Thyroid gland (tissue), 4 donors: ENCODE measurements around the gene PDE4B. TPM values are rescaled to one million over a fixed set of nuclear protein-coding genes. Genes with fewer than 3 reads are reported as not detected.
"Not testable (repeated sequence)": the region's sequence is repeated elsewhere in the genome, so short reads cannot be mapped to it uniquely, and the experiment has no call there.

ENCODE experiments used
- DNase-seq, 2 donors: peaks; one replicate each; pipeline ENCODE4 v3.0.0-alpha.2; 2019
- H3K27ac ChIP-seq, 3 donors: fragments of 200-600 bp; sonication (generic); 1 replicate in 2 of 3; 2 replicates in 1 of 3; pipeline ENCODE4 v1.5.1; 2016 to 2019; ENCODE audit warnings: mild to moderate bottlenecking in 1 of 3, moderate library complexity in 1 of 3
- H3K27me3 ChIP-seq: fragments of 200-600 bp; sonication (generic); one replicate; pipeline ENCODE4 v1.5.1; 2019
- H3K36me3 ChIP-seq, 2 donors: fragments of 200-600 bp; sonication (generic); one replicate each; pipeline ENCODE4 v1.5.1; 2016 to 2019
- H3K4me1 ChIP-seq, 2 donors: fragments of 200-600 bp; sonication (generic); one replicate each; pipeline ENCODE4 v1.5.1; 2017 to 2019
- H3K4me3 ChIP-seq, 3 donors: fragments of 200-600 bp; sonication (generic); replicated peaks in 1 of 3; 1 replicate in 2 of 3; 2 replicates in 1 of 3; pipeline ENCODE4 v1.5.1; 2016; ENCODE audit warnings: mild to moderate bottlenecking in 1 of 3
- H3K9me3 ChIP-seq: fragments of 200-600 bp; sonication (generic); one replicate; pipeline ENCODE4 v1.5.1; 2017
- CTCF ChIP-seq, 6 experiments: fragments of 200-600 bp in 3 of 6; fragments of 450-650 bp in 3 of 6; sonication (generic) in 3 of 6; IDR thresholded peaks; one replicate each; pipeline ENCODE4 v1.5.1; 2016 to 2019; ENCODE audit warnings: antibody characterized with exemption in 6 of 6, mild to moderate bottlenecking in 2 of 6, inconsistent platforms in 1 of 6, moderate library complexity in 1 of 6
- POLR2A ChIP-seq, 2 donors: fragments of 450-650 bp; IDR thresholded peaks; one replicate each; pipeline ENCODE4 v1.6.1; 2017; ENCODE audit warnings: antibody characterized with exemption in 2 of 2, mild to moderate bottlenecking in 2 of 2, moderate library complexity in 1 of 2
- WGBS, 2 donors: methylation state at CpG; one replicate each; pipeline ENCODE4 v1.1.5; 2017; 5-methylcytosine and 5-hydroxymethylcytosine counted together
- intact Hi-C: fragments of 100-400 bp; cut with DNase I; formaldehyde crosslinking; loops from one replicate; pipeline ENCODE4 v1.15.1; 2023
- total RNA-seq, 4 donors: library from RNA; depleted of rRNA; stranded (reverse); fragments of >200 nt; gene quantifications; one replicate each; pipeline ENCODE4 v1.2.3, GENCODE V29; 2016

Gene PDE4B
- total RNA-seq, 4 donors from 2014 or later, result 9.6 to 21.3 (median 15.0) TPM

DNA sequence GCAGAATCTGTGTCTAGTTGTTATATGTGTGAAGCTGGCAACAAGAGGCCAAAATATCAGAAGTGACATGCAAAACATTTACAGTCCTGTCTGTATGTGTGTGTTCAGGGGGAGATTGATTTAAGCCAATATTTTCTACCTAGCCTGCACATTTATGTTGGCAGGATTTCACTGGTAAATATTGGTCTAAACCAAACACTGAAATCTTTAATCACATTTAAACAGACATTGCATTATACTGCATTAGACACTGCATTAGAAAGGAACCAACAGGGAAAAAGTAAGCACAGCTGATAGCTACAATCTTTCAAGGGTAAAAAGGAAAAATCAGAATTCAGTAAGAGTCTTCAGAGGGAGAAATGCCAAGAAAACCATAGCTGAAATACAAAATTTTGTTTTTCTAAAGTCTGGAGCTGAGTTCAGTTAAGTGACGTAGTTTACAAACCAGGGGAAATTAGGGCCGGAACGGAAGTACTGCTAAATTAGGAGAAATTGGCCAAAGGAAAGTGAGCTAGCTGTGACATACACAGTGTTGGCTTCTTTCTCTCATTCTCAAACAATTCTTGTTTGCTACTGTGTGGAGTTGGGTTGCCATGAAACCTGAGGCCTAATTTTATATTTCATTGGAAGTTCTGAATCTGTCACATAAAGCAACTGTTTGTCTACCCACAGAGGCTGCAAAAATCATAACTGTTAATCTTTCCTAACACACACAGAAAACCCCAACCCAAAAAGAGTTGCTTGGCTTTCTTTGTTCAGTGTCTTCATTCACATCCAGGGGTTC is 524.0 kb downstream of the PDE4B start:
- Histone ChIP-seq H3K27ac (no peak overlapping the region), H3K4me1 (peaks cover 0 to 6% of the 10 kb centered on the region in 2 donors), H3K9me3 (no peaks in the 10 kb centered on the region), H3K27me3 (no peaks in the 10 kb centered on the region), H3K36me3 (no peaks in the 10 kb centered on the region), H3K4me3 (no peak overlapping the region)
- no peak for DNase-seq
- TF ChIP-seq CTCF (IDR thresholded peaks at IDR 0.05), result no peak
- no peak for TF ChIP-seq POLR2A (IDR thresholded peaks at IDR 0.05)
- 61 to 75% methylated on average over 3 of the region's 3 CpGs for WGBS, 2 donors
- intact Hi-C loops, result no loop called here

GRCh38 chr1:66317248-66317515 is 524.5 kb downstream of the PDE4B start:
- H3K27ac ChIP-seq, result no peak overlapping the region
- no peaks in the 10 kb centered on the region for H3K9me3 ChIP-seq
- H3K36me3 ChIP-seq, result no peaks in the 10 kb centered on the region
- 95 to 96% methylated on average over 1 of the region's 1 CpG for whole genome bisulfite sequencing, 2 donors
- no peak for TF ChIP-seq POLR2A (IDR thresholded peaks at IDR 0.05)
- TF ChIP-seq CTCF (IDR thresholded peaks at IDR 0.05), result no peak
- DNase-seq, result no peak
- peaks cover 0 to 6% of the 10 kb centered on the region in 2 donors for H3K4me1 ChIP-seq
- intact Hi-C loops, result no loop called here
- no peaks in the 10 kb centered on the region for H3K27me3 ChIP-seq
- no peak overlapping the region for H3K4me3 ChIP-seq

DNA sequence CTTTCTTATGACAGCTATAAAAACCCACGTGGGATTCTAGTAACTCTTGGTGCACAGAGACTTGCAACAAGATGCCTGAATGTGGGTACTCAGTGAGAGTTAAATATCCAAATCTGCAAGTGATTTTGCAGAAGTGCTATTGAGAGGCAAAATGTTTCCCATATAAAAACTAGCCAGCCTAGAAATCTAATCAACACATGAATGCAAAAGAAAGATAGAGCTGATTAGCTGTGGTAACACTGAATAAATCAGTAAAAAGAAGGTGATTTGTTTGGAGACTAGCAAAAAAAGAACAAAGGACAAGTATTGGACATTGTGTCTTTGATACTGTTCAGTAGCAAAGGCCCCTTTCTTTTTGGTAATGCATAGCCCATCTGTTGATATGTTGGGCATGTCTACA is 527.5 kb downstream of the PDE4B start:
- Histone ChIP-seq H3K4me3 (no peak overlapping the region), H3K9me3 (no peaks in the 10 kb centered on the region), H3K27me3 (no peaks in the 10 kb centered on the region), H3K4me1 (peaks cover 0 to 6% of the 10 kb centered on the region in 2 donors), H3K36me3 (no peaks in the 10 kb centered on the region), H3K27ac (no peak overlapping the region)
- no peak for DNase-seq
- intact Hi-C loops, result loop anchor here (10.0 kb wide), 1 partner anchor 55 kb away; no protein-coding TSS in a partner anchor
- TF ChIP-seq POLR2A (IDR thresholded peaks at IDR 0.05) (no peak), CTCF (IDR thresholded peaks at IDR 0.05) (no peak)
- 35 to 55% methylated on average over 1 of the region's 1 CpG for WGBS, 2 donors

GRCh38 chr1:66322462-66322861 is 529.8 kb downstream of the PDE4B start:
- 91 to 95% methylated on average over 2 of the region's 2 CpGs for WGBS, 2 donors
- not testable (repeated sequence) for H3K4me1 ChIP-seq, H3K36me3 ChIP-seq, H3K27me3 ChIP-seq, H3K27ac ChIP-seq, DNase-seq, H3K4me3 ChIP-seq, H3K9me3 ChIP-seq
- intact Hi-C loops, result loop anchor here (10.0 kb wide), 1 partner anchor 58 kb away; no protein-coding TSS in a partner anchor

GRCh38 chr1:66323958-66324625 is 531.4 kb downstream of the PDE4B start:
- H3K4me3 ChIP-seq, result no peak overlapping the region
- 73 to 75% methylated on average over 3 of the region's 3 CpGs for WGBS, 2 donors
- H3K27me3 ChIP-seq, result no peaks in the 10 kb centered on the region
- no peaks in the 10 kb centered on the region for H3K36me3 ChIP-seq
- H3K9me3 ChIP-seq, result no peaks in the 10 kb centered on the region
- no peak overlapping the region for H3K27ac ChIP-seq
- no peak for TF ChIP-seq CTCF (IDR thresholded peaks at IDR 0.05)
- TF ChIP-seq POLR2A (IDR thresholded peaks at IDR 0.05), result no peak
- H3K4me1 ChIP-seq, result no peaks in the 10 kb centered on the region
- intact Hi-C loops, result loop anchor here (10.0 kb wide), 1 partner anchor 59 kb away; no protein-coding TSS in a partner anchor
- no peak for DNase-seq
